ENCODE measurements around the gene PPP1R2C. TPM values are rescaled to one million over a fixed set of nuclear protein-coding genes. Genes with fewer than 3 reads are reported as not detected.

PPP1R2C gene
- polyA plus RNA-seq, 1 donor (not counting 4 experiments of a cell fraction or from before 2014, with no cell fraction given): not detected

GRCh38 chrX:42809569-42809968 is 31.6 kb upstream of the PPP1R2C start:
- Histone ChIP-seq H3K4me2 (ENCODE audit: control insufficient read depth, extremely low read depth, insufficient read depth, low read depth, low read length) (no peak overlapping the region), H3K9me1 (ENCODE audit: control insufficient read depth, extremely low read depth, insufficient read depth, low read length) (no peaks in the 10 kb centered on the region), H3K4me3 (ENCODE audit: control insufficient read depth in 2 of 3, extremely low read depth in 1 of 3, insufficient read depth in 2 of 3, low read depth in 1 of 3, low read length in 3 of 3) (no peak overlapping the region), H3K36me3 (ENCODE audit: control insufficient read depth in 2 of 2, extremely low read depth in 1 of 2, insufficient read depth in 2 of 2, low read length in 2 of 2) (no peaks in the 10 kb centered on the region), H2AFZ (ENCODE audit: control insufficient read depth, low read length) (no peak overlapping the region), H3K4me1 (ENCODE audit: control insufficient read depth, extremely low read depth, insufficient read depth, low read length) (no peaks in the 10 kb centered on the region), H3K79me2 (ENCODE audit: control insufficient read depth, insufficient read depth, low read length) (no peaks in the 10 kb centered on the region), H3K27ac (ENCODE audit: control insufficient read depth, insufficient read depth, low read length) (no peak overlapping the region), H3K27me3 (ENCODE audit: control insufficient read depth, extremely low read depth, insufficient read depth, low read length) (no peaks in the 10 kb centered on the region), H3K9me3 (ENCODE audit: control insufficient read depth, low read depth, low read length) (no peaks in the 10 kb centered on the region), H4K20me1 (ENCODE audit: control insufficient read depth, extremely low read depth, insufficient read depth, low read length) (no peaks in the 10 kb centered on the region), H3K9ac (ENCODE audit: control insufficient read depth, extremely low read depth, insufficient read depth, low read length) (no peak overlapping the region)
- FAIRE-seq (no peak), DNase-seq (ENCODE audit: low read depth, low spot score) (no peak)
- dilution Hi-C loops (cut with MboI; ENCODE audit: extremely low pct_ligation_motif_present, low sequenced_read_pairs): no loop called here
- no peak for TF ChIP-seq EZH2 (IDR thresholded peaks at IDR 0.05; ENCODE audit: low read length)
- TF ChIP-seq, protein P1, sequence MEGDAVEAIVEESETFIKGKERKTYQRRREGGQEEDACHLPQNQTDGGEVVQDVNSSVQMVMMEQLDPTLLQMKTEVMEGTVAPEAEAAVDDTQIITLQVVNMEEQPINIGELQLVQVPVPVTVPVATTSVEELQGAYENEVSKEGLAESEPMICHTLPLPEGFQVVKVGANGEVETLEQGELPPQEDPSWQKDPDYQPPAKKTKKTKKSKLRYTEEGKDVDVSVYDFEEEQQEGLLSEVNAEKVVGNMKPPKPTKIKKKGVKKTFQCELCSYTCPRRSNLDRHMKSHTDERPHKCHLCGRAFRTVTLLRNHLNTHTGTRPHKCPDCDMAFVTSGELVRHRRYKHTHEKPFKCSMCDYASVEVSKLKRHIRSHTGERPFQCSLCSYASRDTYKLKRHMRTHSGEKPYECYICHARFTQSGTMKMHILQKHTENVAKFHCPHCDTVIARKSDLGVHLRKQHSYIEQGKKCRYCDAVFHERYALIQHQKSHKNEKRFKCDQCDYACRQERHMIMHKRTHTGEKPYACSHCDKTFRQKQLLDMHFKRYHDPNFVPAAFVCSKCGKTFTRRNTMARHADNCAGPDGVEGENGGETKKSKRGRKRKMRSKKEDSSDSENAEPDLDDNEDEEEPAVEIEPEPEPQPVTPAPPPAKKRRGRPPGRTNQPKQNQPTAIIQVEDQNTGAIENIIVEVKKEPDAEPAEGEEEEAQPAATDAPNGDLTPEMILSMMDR (optimal IDR thresholded peaks at IDR 0.05 in 1 of 3, IDR thresholded peaks at IDR 0.05 in 1 of 3, conservative IDR thresholded peaks at IDR 0.05 in 1 of 3; ENCODE audit: extremely low read depth in 1 of 3, insufficient read depth in 2 of 3, low read length in 3 of 3): no peak

DNA sequence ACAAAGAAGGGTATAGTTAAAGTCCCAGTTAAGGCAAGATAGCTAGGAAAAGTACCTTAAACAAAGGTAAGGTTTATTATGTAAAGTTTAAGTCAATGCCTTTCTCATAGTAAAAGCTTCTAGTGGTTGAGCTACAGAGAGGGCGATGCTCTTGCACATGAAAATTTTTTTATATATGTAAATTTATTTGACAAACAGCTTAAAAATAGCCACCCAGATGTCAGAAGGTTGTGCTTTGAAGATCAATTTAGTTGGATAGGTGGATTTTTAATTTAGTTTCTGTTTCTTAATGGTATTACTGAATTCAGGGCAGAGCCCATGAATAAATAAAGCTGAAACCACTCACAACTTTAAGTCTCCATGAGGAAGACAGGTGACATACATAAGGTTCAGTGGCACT is 29.4 kb upstream of the PPP1R2C start:
- Histone ChIP-seq H3K36me3 (ENCODE audit: control insufficient read depth in 2 of 2, extremely low read depth in 1 of 2, insufficient read depth in 2 of 2, low read length in 2 of 2) (no peaks in the 10 kb centered on the region), H4K20me1 (ENCODE audit: control insufficient read depth, extremely low read depth, insufficient read depth, low read length) (no peaks in the 10 kb centered on the region), H3K27me3 (ENCODE audit: control insufficient read depth, extremely low read depth, insufficient read depth, low read length) (no peaks in the 10 kb centered on the region), H3K4me3 (ENCODE audit: control insufficient read depth in 2 of 3, extremely low read depth in 1 of 3, insufficient read depth in 2 of 3, low read depth in 1 of 3, low read length in 3 of 3) (no peak overlapping the region), H3K4me1 (ENCODE audit: control insufficient read depth, extremely low read depth, insufficient read depth, low read length) (peaks cover 7% of the 10 kb centered on the region), H2AFZ (ENCODE audit: control insufficient read depth, low read length) (no peak overlapping the region), H3K4me2 (ENCODE audit: control insufficient read depth, extremely low read depth, insufficient read depth, low read depth, low read length) (no peak overlapping the region), H3K27ac (ENCODE audit: control insufficient read depth, insufficient read depth, low read length) (no peak overlapping the region), H3K79me2 (ENCODE audit: control insufficient read depth, insufficient read depth, low read length) (no peaks in the 10 kb centered on the region), H3K9me3 (ENCODE audit: control insufficient read depth, low read depth, low read length) (no peaks in the 10 kb centered on the region), H3K9me1 (ENCODE audit: control insufficient read depth, extremely low read depth, insufficient read depth, low read length) (no peaks in the 10 kb centered on the region), H3K9ac (ENCODE audit: control insufficient read depth, extremely low read depth, insufficient read depth, low read length) (no peak overlapping the region)
- dilution Hi-C loops (cut with MboI; ENCODE audit: extremely low pct_ligation_motif_present, low sequenced_read_pairs): no loop called here
- FAIRE-seq (no peak), DNase-seq (ENCODE audit: low read depth, low spot score) (no peak)
- TF ChIP-seq, protein P1 (optimal IDR thresholded peaks at IDR 0.05 in 1 of 3, IDR thresholded peaks at IDR 0.05 in 1 of 3, conservative IDR thresholded peaks at IDR 0.05 in 1 of 3; ENCODE audit: extremely low read depth in 1 of 3, insufficient read depth in 2 of 3, low read length in 3 of 3): no peak

All from keratinocyte (primary cell).